Mucosa of descending colon (tissue), 3 donors: Measurements from ENCODE around the gene DCAF11. TPM values are rescaled to one million over a fixed set of nuclear protein-coding genes. Genes with fewer than 3 reads are reported as not detected.

ENCODE experiments used
- ATAC-seq: fragments of 200-7000 bp; cut with Tn5 transposase; one replicate; pipeline ENCODE4 v1.9.1; 2020; ENCODE audit warnings: mild to moderate bottlenecking, moderate library complexity
- DNase-seq, 3 donors: peaks; one replicate each; pipeline ENCODE4 v3.0.0-alpha.2; 2020
- H3K36me3 ChIP-seq: fragments of 200-600 bp; one replicate; pipeline ENCODE4 v1.8.0; 2021; ENCODE audit warnings: low read depth, mild to moderate bottlenecking
- H3K4me1 ChIP-seq: fragments of 200-600 bp; one replicate; pipeline ENCODE4 v1.8.0; 2021; ENCODE audit warnings: low read depth, mild to moderate bottlenecking
- H3K4me3 ChIP-seq: fragments of 200-600 bp; one replicate; pipeline ENCODE4 v1.8.0; 2021; ENCODE audit warnings: mild to moderate bottlenecking
- H3K9me3 ChIP-seq: fragments of 200-600 bp; one replicate; pipeline ENCODE4 v1.8.0; 2021; ENCODE audit warnings: mild to moderate bottlenecking
- CTCF ChIP-seq: fragments of 200-600 bp; IDR thresholded peaks from one replicate; pipeline ENCODE4 v1.8.0; 2022; ENCODE audit warnings: antibody characterized with exemption, mild to moderate bottlenecking
- intact Hi-C, 2 donors: fragments of 100-400 bp; cut with DNase I in 1 of 2; cut with micrococcal nuclease in 1 of 2; formaldehyde crosslinking; loops; one replicate each; pipeline versions ENCODE4 v1.11.0 to v1.11.1; 2022; cut with DNase I, micrococcal nuclease
- microRNA-seq: library from miRNA; unstranded; fragments of <30 nt; microRNA quantifications from one replicate; pipeline ENCODE4, GENCODE V29; 2019
- total RNA-seq, 3 donors: library from RNA; stranded (reverse); fragmentation: NEBNext Ultra II Directional in 2 of 3; extraction: Animal tissue kit (Norgen Biotek cat#: 25700) in 2 of 3; gene quantifications; one replicate each; pipeline versions ENCODE4 v1.2.1 to v1.2.4, GENCODE V29; 2021 to 2023
- donor health status: DM: no; HTN: no; CAD: no; lungs with moderate emphysema.
- donor health status: DM: no; HTN: no; CAD: no.
- donor health status: DM: no; HTN: yes; CAD: no.

The DCAF11 gene
- total RNA-seq, 3 donors from 2014 or later: 65.8 to 101 (median 84.9) TPM

- Histone ChIP-seq H3K4me3 (no peak overlapping the region), H3K36me3 (no peaks in the 10 kb centered on the region), H3K4me1 (peaks cover 19% of the 10 kb centered on the region), H3K9me3 (no peaks in the 10 kb centered on the region)
- DNase-seq (peak in 1 of 3 donors; percentile 13), ATAC-seq (no peak)
- intact Hi-C loops: no loop called here
- TF ChIP-seq CTCF: no peak
Observed at GRCh38 chr14:24165785-24166184, 51.2 kb downstream of the DCAF11 start.

GRCh38 chr14:24167469-24168114, 53.0 kb downstream of the DCAF11 start:
- Histone ChIP-seq H3K36me3 (no peaks in the 10 kb centered on the region), H3K9me3 (no peaks in the 10 kb centered on the region), H3K4me1 (peaks cover 5% of the 10 kb centered on the region), H3K4me3 (no peak overlapping the region)
- DNase-seq (no peak), ATAC-seq (no peak)
- no peak for TF ChIP-seq CTCF
- intact Hi-C loops: no loop called here

- Histone ChIP-seq H3K36me3 (no peaks in the 10 kb centered on the region), H3K4me1 (no peaks in the 10 kb centered on the region), H3K4me3 (no peak within 1 kb of the TSS), H3K9me3 (no peaks in the 10 kb centered on the region)
- no peak for TF ChIP-seq CTCF
- DNase-seq (peak; percentile 58 to 85 (median 68)), ATAC-seq (peak; percentile 72)
- intact Hi-C loops: no loop called here
Observed at GRCh38 chr14:24171422-24172260, 57.1 kb downstream of the DCAF11 start, which contains the start of gene REC8. REC8 (plus strand) TSS chr14:24172080; CDS start chr14:24172553, 473 bp downstream.

- no peak for ATAC-seq
- H3K36me3 ChIP-seq: no peaks in the 10 kb centered on the region
Observed at GRCh38 chr14:24172261-24172860, 57.8 kb downstream of the DCAF11 start.

GRCh38 chr14:24172871-24173281, 58.3 kb downstream of the DCAF11 start:
- DNase-seq (no peak), ATAC-seq (no peak)
- Histone ChIP-seq H3K9me3 (no peaks in the 10 kb centered on the region), H3K4me3 (no peak overlapping the region), H3K36me3 (no peaks in the 10 kb centered on the region), H3K4me1 (no peaks in the 10 kb centered on the region)
- intact Hi-C loops: no loop called here
- TF ChIP-seq CTCF: no peak

More at GRCh38 chr14:24172261-24172860, 57.8 kb downstream of the DCAF11 start:
- no peak for TF ChIP-seq CTCF
- intact Hi-C loops: no loop called here
- H3K4me1 ChIP-seq: no peaks in the 10 kb centered on the region
- DNase-seq: no peak
- no peak overlapping the region for H3K4me3 ChIP-seq
- H3K9me3 ChIP-seq: no peaks in the 10 kb centered on the region

Small RNA genes within 50 kb of the gene (microRNA-seq; reads per million reads assigned to microRNA genes)
- gene MIR7703: not detected

Other genes starting within 250 kb of the DCAF11 start
- 10 to 100 TPM; 35.0 to 41.7 (median 36.8) TPM for gene DHRS4, start 161.0 kb upstream of the DCAF11 start, total RNA-seq
- gene DHRS4L2, start 125.8 kb upstream of the DCAF11 start, total RNA-seq: 10 to 100 TPM; 30.7 to 56.1 (median 45.9) TPM
- gene CARMIL3, start 62.8 kb upstream of the DCAF11 start, total RNA-seq: 1 to 10 TPM; 1.4 to 2.7 (median 1.5) TPM
- 1 to 10 TPM in 1 of 3 donors, under 1 TPM in 1, not detected in 1; 0.14 to 2.2 TPM for gene CPNE6, start 43.2 kb upstream of the DCAF11 start, total RNA-seq
- gene PCK2, start 20.5 kb upstream of the DCAF11 start, total RNA-seq: 100 to 1,000 TPM in 2 of 3 donors, 10 to 100 TPM in 1; 64.7 to 150 (median 150) TPM
- 1 to 10 TPM; 2.3 to 4.5 (median 2.8) TPM for gene NRL, start 172 bp downstream of the DCAF11 start, total RNA-seq
- 1 to 10 TPM in 2 of 3 donors, under 1 TPM in 1; 0.79 to 1.9 (median 1.3) TPM for gene FITM1, start 15.9 kb downstream of the DCAF11 start, total RNA-seq
- gene PSME1, start 21.4 kb downstream of the DCAF11 start, total RNA-seq: 100 to 1,000 TPM; 188 to 279 (median 203) TPM
- gene EMC9, start 26.8 kb downstream of the DCAF11 start, total RNA-seq: 10 to 100 TPM; 18.3 to 24.9 (median 20.4) TPM
- gene PSME2, start 31.8 kb downstream of the DCAF11 start, total RNA-seq: 100 to 1,000 TPM; 141 to 295 (median 191) TPM
- gene RNF31, start 32.7 kb downstream of the DCAF11 start, total RNA-seq: 10 to 100 TPM; 52.8 to 66.2 (median 59.0) TPM
- gene IRF9, start 46.5 kb downstream of the DCAF11 start, total RNA-seq: 100 to 1,000 TPM in 2 of 3 donors, 10 to 100 TPM in 1; 78.7 to 119 (median 103) TPM
- gene REC8, start 57.3 kb downstream of the DCAF11 start, total RNA-seq: 10 to 100 TPM; 14.9 to 17.0 (median 16.8) TPM
- gene IPO4, start 74.0 kb downstream of the DCAF11 start, total RNA-seq: 10 to 100 TPM; 23.2 to 29.3 (median 26.8) TPM
- gene TM9SF1, start 80.7 kb downstream of the DCAF11 start, total RNA-seq: 10 to 100 TPM; 41.7 to 49.1 (median 47.1) TPM
- gene TSSK4, start 90.9 kb downstream of the DCAF11 start, total RNA-seq: under 1 TPM in 2 of 3 donors, not detected in 1; 0.36 to 0.82 TPM
- gene CHMP4A, start 98.7 kb downstream of the DCAF11 start, total RNA-seq: 10 to 100 TPM; 47.6 to 67.8 (median 49.5) TPM
- 10 to 100 TPM; 11.1 to 14.8 (median 13.2) TPM for gene MDP1, start 101.3 kb downstream of the DCAF11 start, total RNA-seq
- 100 to 1,000 TPM; 108 to 150 (median 131) TPM for gene NEDD8, start 117.6 kb downstream of the DCAF11 start, total RNA-seq
- 10 to 100 TPM; 59.7 to 83.5 (median 61.6) TPM for gene GMPR2, start 118.2 kb downstream of the DCAF11 start, total RNA-seq
- gene TINF2, start 127.8 kb downstream of the DCAF11 start, total RNA-seq: 10 to 100 TPM; 51.5 to 64.8 (median 58.4) TPM
- 1 to 10 TPM; 2.2 to 3.3 (median 2.4) TPM for gene TGM1, start 148.4 kb downstream of the DCAF11 start, total RNA-seq
- gene RABGGTA, start 156.8 kb downstream of the DCAF11 start, total RNA-seq: 10 to 100 TPM; 31.6 to 52.9 (median 41.3) TPM
- 10 to 100 TPM; 30.6 to 56.9 (median 54.9) TPM for gene DHRS1, start 185.0 kb downstream of the DCAF11 start, total RNA-seq
- gene NOP9, start 185.1 kb downstream of the DCAF11 start, total RNA-seq: 10 to 100 TPM; 24.1 to 29.2 (median 29.1) TPM
- 10 to 100 TPM in 2 of 3 donors, 1 to 10 TPM in 1; 8.5 to 15.8 (median 12.1) TPM for gene CIDEB, start 193.2 kb downstream of the DCAF11 start, total RNA-seq
- 1 to 10 TPM; 3.7 to 6.3 (median 5.0) TPM for gene LTB4R2, start 195.4 kb downstream of the DCAF11 start, total RNA-seq
- gene LTB4R, start 196.7 kb downstream of the DCAF11 start, total RNA-seq: 1 to 10 TPM; 3.4 to 6.1 (median 3.8) TPM
- gene ADCY4, start 220.3 kb downstream of the DCAF11 start, total RNA-seq: 10 to 100 TPM; 13.9 to 23.5 (median 20.7) TPM
- gene RIPK3, start 225.2 kb downstream of the DCAF11 start, total RNA-seq: 10 to 100 TPM; 40.6 to 99.9 (median 71.7) TPM